ENCODE measurements around the gene ID3.
"Not testable (repeated sequence)": the region's sequence is repeated elsewhere in the genome, so short reads cannot be mapped to it uniquely, and the experiment has no call there.

Gene ID3

GRCh38 chr1:23594149-23594907 is 35.0 kb upstream of the ID3 start:
- Histone ChIP-seq H3K27ac (ENCODE audit: low read length) (no peak overlapping the region), H3K4me1 (ENCODE audit: control insufficient read depth, low read depth, low read length) (peaks cover 31% of the 10 kb centered on the region), H3K9ac (ENCODE audit: low read length) (no peak overlapping the region), H3K4me3 (ENCODE audit: low read length) (no peak overlapping the region), H3K27me3 (ENCODE audit: control insufficient read depth, insufficient read depth, low read length) (no peaks in the 10 kb centered on the region), H3K36me3 (ENCODE audit: control insufficient read depth, low read depth, low read length) (no peaks in the 10 kb centered on the region), H3K9me3 (ENCODE audit: control insufficient read depth, low read depth, low read length) (no peaks in the 10 kb centered on the region)

DNA sequence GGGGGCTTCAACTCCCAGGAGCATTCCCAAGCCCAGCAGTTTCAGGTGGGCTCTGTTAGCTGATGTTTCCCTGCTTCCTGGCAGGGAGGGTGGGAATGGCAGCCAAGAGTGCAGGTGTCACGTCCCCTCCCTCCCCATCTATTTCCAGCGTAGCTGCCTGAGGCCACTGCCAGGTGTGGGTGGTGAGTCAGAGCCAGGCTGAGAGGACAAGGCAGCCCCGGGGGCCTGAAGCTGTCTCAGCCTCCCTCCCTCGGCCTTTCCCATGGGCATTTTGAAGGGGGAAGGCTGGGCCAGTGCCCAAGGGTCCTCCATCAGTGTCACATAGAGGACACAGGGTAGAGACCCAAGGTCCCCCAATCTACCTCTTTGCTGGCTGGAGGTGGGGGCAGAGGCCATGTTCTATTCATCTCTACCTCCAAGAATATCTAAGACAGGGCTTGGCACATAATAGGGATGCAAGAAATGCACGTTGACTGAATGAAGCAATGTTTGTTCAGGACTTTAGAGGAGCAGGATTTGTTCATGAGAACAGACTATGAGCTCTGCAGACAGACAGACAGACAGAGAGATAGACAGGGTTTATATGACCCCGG is 34.4 kb upstream of the ID3 start:
- no peaks in the 10 kb centered on the region for H3K9me3 ChIP-seq (ENCODE audit: control insufficient read depth, low read depth, low read length)
- H3K27ac ChIP-seq (ENCODE audit: low read length), result no peak overlapping the region
- no peaks in the 10 kb centered on the region for H3K36me3 ChIP-seq (ENCODE audit: control insufficient read depth, low read depth, low read length)
- H3K4me1 ChIP-seq (ENCODE audit: control insufficient read depth, low read depth, low read length), result peaks cover 25% of the 10 kb centered on the region
- no peaks in the 10 kb centered on the region for H3K27me3 ChIP-seq (ENCODE audit: control insufficient read depth, insufficient read depth, low read length)
- H3K9ac ChIP-seq (ENCODE audit: low read length), result no peak overlapping the region
- no peak overlapping the region for H3K4me3 ChIP-seq (ENCODE audit: low read length)

DNA sequence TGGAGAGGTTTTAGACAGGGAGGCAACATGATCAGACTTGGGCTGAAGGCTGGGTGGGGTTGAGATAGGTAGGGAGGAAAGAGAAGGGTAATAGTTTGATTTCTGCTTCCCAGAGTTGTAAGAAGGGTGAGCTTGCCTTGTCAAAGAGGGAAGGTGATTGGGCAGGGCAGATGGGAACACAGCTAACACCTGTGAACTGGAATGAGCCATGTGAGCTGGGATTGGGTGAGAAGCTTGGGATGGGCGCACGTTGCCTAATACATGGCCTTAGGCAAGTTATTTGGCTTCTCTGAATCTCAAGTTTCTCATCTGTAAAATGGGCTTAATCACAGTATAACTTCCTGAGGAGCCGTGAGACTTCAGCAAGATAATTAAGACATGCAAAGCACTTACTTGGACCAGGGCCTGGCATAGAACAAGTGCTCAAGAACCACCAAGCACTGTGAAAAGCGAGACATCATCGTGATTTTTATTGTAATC is 33.8 kb upstream of the ID3 start:
- Histone ChIP-seq H3K4me1 (ENCODE audit: control insufficient read depth, low read depth, low read length) (peaks cover 22% of the 10 kb centered on the region), H3K9me3 (ENCODE audit: control insufficient read depth, low read depth, low read length) (no peaks in the 10 kb centered on the region), H3K27ac (ENCODE audit: low read length) (no peak overlapping the region), H3K27me3 (ENCODE audit: control insufficient read depth, insufficient read depth, low read length) (no peaks in the 10 kb centered on the region), H3K36me3 (ENCODE audit: control insufficient read depth, low read depth, low read length) (no peaks in the 10 kb centered on the region), H3K9ac (ENCODE audit: low read length) (no peak overlapping the region), H3K4me3 (ENCODE audit: low read length) (no peak overlapping the region)

GRCh38 chr1:23592209-23592892 is 33.0 kb upstream of the ID3 start:
- Histone ChIP-seq H3K9me3 (ENCODE audit: control insufficient read depth, low read depth, low read length) (no peaks in the 10 kb centered on the region), H3K9ac (ENCODE audit: low read length) (no peak overlapping the region), H3K36me3 (ENCODE audit: control insufficient read depth, low read depth, low read length) (no peaks in the 10 kb centered on the region), H3K27ac (ENCODE audit: low read length) (no peak overlapping the region), H3K4me1 (ENCODE audit: control insufficient read depth, low read depth, low read length) (peaks cover 15% of the 10 kb centered on the region), H3K4me3 (ENCODE audit: low read length) (no peak overlapping the region), H3K27me3 (ENCODE audit: control insufficient read depth, insufficient read depth, low read length) (no peaks in the 10 kb centered on the region)

- Histone ChIP-seq H3K36me3 (ENCODE audit: control insufficient read depth, low read depth, low read length) (no peaks in the 10 kb centered on the region), H3K4me1 (ENCODE audit: control insufficient read depth, low read depth, low read length) (peaks cover 7% of the 10 kb centered on the region), H3K4me3 (ENCODE audit: low read length) (no peak overlapping the region), H3K9ac (ENCODE audit: low read length) (no peak overlapping the region), H3K9me3 (ENCODE audit: control insufficient read depth, low read depth, low read length) (no peaks in the 10 kb centered on the region), H3K27ac (ENCODE audit: low read length) (no peak overlapping the region), H3K27me3 (ENCODE audit: control insufficient read depth, insufficient read depth, low read length) (no peaks in the 10 kb centered on the region)
Measured at GRCh38 chr1:23591460-23592208, 32.3 kb upstream of the ID3 start.

DNA sequence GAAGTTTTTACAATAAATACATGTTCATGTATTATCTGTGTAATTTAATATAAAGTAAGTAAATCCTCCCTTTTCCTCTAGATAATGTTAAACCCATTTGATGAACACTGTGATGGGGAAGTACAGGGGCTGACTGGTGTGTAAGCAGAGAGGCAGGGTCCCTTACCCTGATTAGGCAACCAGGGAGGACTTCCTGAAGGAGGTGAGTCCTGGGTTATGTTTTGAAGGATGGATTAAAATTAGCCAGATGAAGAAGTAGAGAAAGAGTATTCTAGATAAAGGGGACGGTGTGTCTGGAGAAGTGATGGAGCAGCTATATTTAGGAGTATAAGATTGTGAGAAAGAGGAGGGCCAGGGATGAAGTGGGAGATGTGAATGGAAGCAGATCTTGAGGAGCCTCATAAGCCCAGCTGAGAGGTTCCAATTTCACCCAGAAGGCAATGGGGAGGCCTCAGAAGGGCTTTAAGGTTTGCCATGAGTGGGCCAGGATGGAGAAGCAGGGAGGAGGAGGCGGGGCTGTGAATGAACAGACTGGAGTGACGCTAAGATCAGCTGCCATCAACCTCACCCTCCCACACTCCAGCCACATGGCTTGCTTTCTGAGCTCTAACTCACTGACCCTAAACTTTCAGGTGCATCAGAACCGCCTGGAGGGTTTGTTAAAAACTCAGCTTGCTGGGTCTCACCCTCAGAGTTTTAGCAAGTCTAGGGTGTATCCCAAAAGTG is 30.9 kb upstream of the ID3 start:
- H3K4me3 ChIP-seq (ENCODE audit: low read length), result no peak overlapping the region
- H3K9me3 ChIP-seq (ENCODE audit: control insufficient read depth, low read depth, low read length), result no peaks in the 10 kb centered on the region
- H3K36me3 ChIP-seq (ENCODE audit: control insufficient read depth, low read depth, low read length), result no peaks in the 10 kb centered on the region
- H3K27ac ChIP-seq (ENCODE audit: low read length), result no peak overlapping the region
- peaks cover 3% of the 10 kb centered on the region for H3K4me1 ChIP-seq (ENCODE audit: control insufficient read depth, low read depth, low read length)
- H3K9ac ChIP-seq (ENCODE audit: low read length), result no peak overlapping the region
- H3K27me3 ChIP-seq (ENCODE audit: control insufficient read depth, insufficient read depth, low read length), result no peaks in the 10 kb centered on the region

DNA sequence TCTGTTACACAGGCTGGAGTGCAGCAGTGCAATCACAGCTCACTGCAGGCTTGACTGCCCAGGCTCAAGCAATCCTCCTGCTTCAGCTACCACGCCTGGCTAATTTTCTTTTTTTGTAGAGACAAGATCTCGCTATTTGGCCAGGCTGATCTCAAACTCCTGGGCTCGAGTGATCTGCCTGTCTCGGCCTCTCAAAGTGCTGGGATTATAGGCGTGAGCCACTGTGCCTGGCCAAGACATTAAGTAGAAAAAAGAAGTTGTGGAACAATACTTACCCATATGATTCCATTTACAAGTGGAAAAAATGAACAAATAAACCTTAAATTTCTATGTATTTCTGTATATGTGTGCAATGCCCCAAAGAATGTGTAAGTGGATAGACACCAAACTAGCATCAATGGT is 30.3 kb upstream of the ID3 start:
- H3K27ac ChIP-seq (ENCODE audit: low read length), result no peak overlapping the region

GRCh38 chr1:23588749-23589548 is 29.6 kb upstream of the ID3 start:
- H3K4me1 ChIP-seq (ENCODE audit: control insufficient read depth, low read depth, low read length), result peaks cover 3% of the 10 kb centered on the region
- no peak overlapping the region for H3K9ac ChIP-seq (ENCODE audit: low read length)
- H3K27ac ChIP-seq (ENCODE audit: low read length), result no peak overlapping the region

More for the DNA sequence above, 30.3 kb upstream of the ID3 start:
- Histone ChIP-seq H3K4me3 (ENCODE audit: low read length) (no peak overlapping the region), H3K4me1 (ENCODE audit: control insufficient read depth, low read depth, low read length) (peaks cover 3% of the 10 kb centered on the region), H3K36me3 (ENCODE audit: control insufficient read depth, low read depth, low read length) (no peaks in the 10 kb centered on the region), H3K27me3 (ENCODE audit: control insufficient read depth, insufficient read depth, low read length) (no peaks in the 10 kb centered on the region), H3K9ac (ENCODE audit: low read length) (no peak overlapping the region), H3K9me3 (ENCODE audit: control insufficient read depth, low read depth, low read length) (no peaks in the 10 kb centered on the region)

GRCh38 chr1:23585321-23586022 is 26.2 kb upstream of the ID3 start:
- Histone ChIP-seq H3K4me1 (ENCODE audit: control insufficient read depth, low read depth, low read length) (no peaks in the 10 kb centered on the region), H3K36me3 (ENCODE audit: control insufficient read depth, low read depth, low read length) (no peaks in the 10 kb centered on the region), H3K9ac (ENCODE audit: low read length) (no peak overlapping the region), H3K4me3 (ENCODE audit: low read length) (no peak overlapping the region), H3K27me3 (ENCODE audit: control insufficient read depth, insufficient read depth, low read length) (no peaks in the 10 kb centered on the region), H3K27ac (ENCODE audit: low read length) (no peak overlapping the region), H3K9me3 (ENCODE audit: control insufficient read depth, low read depth, low read length) (no peaks in the 10 kb centered on the region)

More at GRCh38 chr1:23588749-23589548, 29.6 kb upstream of the ID3 start:
- no peaks in the 10 kb centered on the region for H3K36me3 ChIP-seq (ENCODE audit: control insufficient read depth, low read depth, low read length)
- no peaks in the 10 kb centered on the region for H3K27me3 ChIP-seq (ENCODE audit: control insufficient read depth, insufficient read depth, low read length)
- H3K9me3 ChIP-seq (ENCODE audit: control insufficient read depth, low read depth, low read length), result no peaks in the 10 kb centered on the region
- H3K4me3 ChIP-seq (ENCODE audit: low read length), result no peak overlapping the region

DNA sequence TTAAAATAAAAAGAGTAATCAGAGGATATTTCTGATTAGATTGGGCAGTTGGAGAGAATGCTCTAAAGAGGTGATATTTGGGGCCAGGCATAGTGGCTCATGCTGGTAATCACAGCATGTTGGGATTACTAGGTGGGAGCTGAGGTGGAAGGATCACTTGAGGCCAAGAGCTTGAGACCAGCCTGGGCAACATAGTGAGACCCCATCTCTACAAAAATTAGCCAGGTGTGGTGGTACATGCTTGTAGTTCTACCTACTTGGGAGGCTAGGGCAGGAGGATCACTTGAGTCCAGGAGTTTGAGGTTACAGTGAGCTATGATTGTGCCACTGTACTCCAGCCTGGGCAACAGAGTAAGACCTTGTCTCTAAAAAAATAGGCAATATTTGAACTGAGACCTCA is 24.4 kb upstream of the ID3 start:
- H3K27ac ChIP-seq (ENCODE audit: low read length); H3K36me3 ChIP-seq (ENCODE audit: control insufficient read depth, low read depth, low read length); H3K9me3 ChIP-seq (ENCODE audit: control insufficient read depth, low read depth, low read length); H3K27me3 ChIP-seq (ENCODE audit: control insufficient read depth, insufficient read depth, low read length); H3K9ac ChIP-seq (ENCODE audit: low read length); H3K4me3 ChIP-seq (ENCODE audit: low read length); H3K4me1 ChIP-seq (ENCODE audit: control insufficient read depth, low read depth, low read length): not testable (repeated sequence)
